Caco-2 (cell line): ENCODE measurements around the gene CAMK4. TPM values are rescaled to one million over a fixed set of nuclear protein-coding genes. Genes with fewer than 3 reads are reported as not detected.

Experiments used
- BruUV-seq: library from RNA; stranded (reverse); fragments of 400-500 nt; replicated peaks from 2 replicates; lab custom pipeline; 2021; lab: Mats Ljungman, UMichigan
- CTCF ChIA-PET: fragments of 300-600 bp; sonication (Branson Sonifier 250); formaldehyde crosslinking; loops from one replicate; lab custom pipeline; 2022; ENCODE audit warnings: antibody characterized with exemption; lab: Charles Lee
- POLR2A ChIA-PET: fragments of 300-600 bp; sonication (Branson Sonifier 250); formaldehyde crosslinking; loops from one replicate; lab custom pipeline; 2022; ENCODE audit warnings: antibody characterized with exemption; lab: Charles Lee
- DNase-seq, 2 experiments: peaks; one replicate each; pipeline versions ENCODE4 v3.0.0 to v3.0.0-alpha.2; 2020 to 2022
- H3K27me3 ChIP-seq: replicated peaks from 2 replicates; pipeline ENCODE4 v1.6.0; 2011; ENCODE audit warnings: low read length; ENCODE audit not compliant: control insufficient read depth, insufficient read depth
- H3K36me3 ChIP-seq: 2 replicates; pipeline ENCODE4 v1.5.1; 2011; ENCODE audit warnings: low read length; ENCODE audit not compliant: control insufficient read depth, insufficient read depth
- H3K4me1 ChIP-seq: fragments of 250-450 bp; sonication (Bioruptor Pico); 2 replicates; pipeline ENCODE4 v1.5.1; 2020; ENCODE audit warnings: mild to moderate bottlenecking
- H3K4me3 ChIP-seq: 2 replicates; pipeline ENCODE4 v1.5.1; 2011; ENCODE audit warnings: low read depth, mild to moderate bottlenecking, control low read depth, low read length
- H3K9me3 ChIP-seq: fragments of 250-450 bp; sonication (Bioruptor Pico); 2 replicates; pipeline ENCODE4 v1.5.1; 2020; ENCODE audit warnings: mild to moderate bottlenecking, moderate library complexity
- H3K27ac Mint-ChIP-seq: one replicate; pipeline ENCODE4 v1.8.0; 2022; ENCODE audit warnings: mixed read lengths; ENCODE audit not compliant: unreplicated experiment
- H3K27me3 Mint-ChIP-seq: one replicate; pipeline ENCODE4 v1.8.0; 2022; ENCODE audit warnings: mixed read lengths; ENCODE audit not compliant: insufficient read depth, unreplicated experiment
- H3K36me3 Mint-ChIP-seq: one replicate; pipeline ENCODE4 v1.8.0; 2022; ENCODE audit warnings: mild to moderate bottlenecking, mixed read lengths; ENCODE audit not compliant: insufficient read depth, unreplicated experiment
- H3K4me1 Mint-ChIP-seq: one replicate; pipeline ENCODE4 v1.8.0; 2022; ENCODE audit warnings: low read depth, mixed read lengths; ENCODE audit not compliant: unreplicated experiment
- H3K4me3 Mint-ChIP-seq: one replicate; pipeline ENCODE4 v1.8.0; 2022; ENCODE audit warnings: mild to moderate bottlenecking, moderate library complexity, mixed read lengths; ENCODE audit not compliant: unreplicated experiment
- H3K9me3 Mint-ChIP-seq: one replicate; pipeline ENCODE4 v1.8.0; 2022; ENCODE audit warnings: mixed read lengths; ENCODE audit not compliant: unreplicated experiment
- CTCF ChIP-seq, 2 experiments: fragments of 200-600 bp in 1 of 2; IDR thresholded peaks; 1 replicate in 1 of 2; 2 replicates in 1 of 2; pipeline versions ENCODE4 v1.5.1 to v1.8.0; 2011 to 2022; ENCODE audit warnings: antibody characterized with exemption in 1 of 2, control low read depth in 1 of 2, inconsistent platforms in 1 of 2, low read depth in 1 of 2, low read length in 1 of 2, mild to moderate bottlenecking in 1 of 2, moderate library complexity in 1 of 2; ENCODE audit not compliant: insufficient read depth in 1 of 2, severe bottlenecking in 1 of 2, unreplicated experiment in 1 of 2
- intact Hi-C: fragments of 100-400 bp; cut with micrococcal nuclease; formaldehyde crosslinking; loops from one replicate; pipeline ENCODE4 v1.10.0; 2022; ENCODE audit not compliant: unreplicated experiment
- total RNA-seq: library from RNA; stranded (reverse); gene quantifications from 2 replicates; pipeline ENCODE4 v1.2.3, GENCODE V29; 2022

Gene CAMK4
- total RNA-seq, 1 experiment from 2014 or later, result not detected

GRCh38 chr5:111463311-111463710 is 239.1 kb downstream of the CAMK4 start:
- no peaks in the 10 kb centered on the region for H3K36me3 Mint-ChIP-seq
- no peaks in the 10 kb centered on the region for H3K9me3 ChIP-seq

GRCh38 chr5:111469293-111469896 is 245.2 kb downstream of the CAMK4 start:
- no TSS peak for BruUV-seq
- Histone ChIP-seq H3K4me3 (no peak overlapping the region), H3K4me1 (no peaks in the 10 kb centered on the region), H3K27me3 (no peaks in the 10 kb centered on the region), H3K9me3 (0 out of 2 replicates have a peak, but pooled peaks cover 2% of the 10 kb centered on the region), H3K36me3 (no peaks in the 10 kb centered on the region)
- no peak for TF ChIP-seq CTCF (IDR thresholded peaks at IDR 0.05; ENCODE audit: insufficient read depth in 1 of 2, low read depth in 1 of 2, low read length in 1 of 2, severe bottlenecking in 1 of 2, unreplicated experiment in 1 of 2)
- no peak overlapping the region for H3K4me3 Mint-ChIP-seq
- POLR2A ChIA-PET, result no interaction called here
- CTCF ChIA-PET, result no interaction called here
- H3K36me3 Mint-ChIP-seq, result no peaks in the 10 kb centered on the region
- H3K4me1 Mint-ChIP-seq, result no peaks in the 10 kb centered on the region
- DNase-seq, result no peak
- intact Hi-C loops, result no loop called here
- no peaks in the 10 kb centered on the region for H3K9me3 Mint-ChIP-seq
- H3K27me3 Mint-ChIP-seq, result peaks cover 9% of the 10 kb centered on the region
- H3K27ac Mint-ChIP-seq, result no peak overlapping the region

More at GRCh38 chr5:111463311-111463710, 239.1 kb downstream of the CAMK4 start:
- no peak for DNase-seq
- Mint-ChIP-seq H3K9me3 (no peaks in the 10 kb centered on the region), H3K4me1 (no peaks in the 10 kb centered on the region), H3K27ac (no peak overlapping the region), H3K27me3 (peaks cover 33% of the 10 kb centered on the region), H3K4me3 (no peak overlapping the region)
- no peaks in the 10 kb centered on the region for H3K27me3 ChIP-seq
- ChIA-PET CTCF (interaction anchor here (1.4 kb wide), 1 partner anchor 305 kb away, joined by 3 read pairs; no protein-coding TSS in a partner anchor), POLR2A (no interaction called here)
- H3K4me1 ChIP-seq, result no peaks in the 10 kb centered on the region
- no peaks in the 10 kb centered on the region for H3K36me3 ChIP-seq
- intact Hi-C loops, result loop anchor here (5.0 kb wide), 1 partner anchor 306 kb away; no protein-coding TSS in a partner anchor
- H3K4me3 ChIP-seq, result no peak overlapping the region
- no peak for TF ChIP-seq CTCF (IDR thresholded peaks at IDR 0.05; ENCODE audit: insufficient read depth in 1 of 2, low read depth in 1 of 2, low read length in 1 of 2, severe bottlenecking in 1 of 2, unreplicated experiment in 1 of 2)
- BruUV-seq, result no TSS peak

DNA sequence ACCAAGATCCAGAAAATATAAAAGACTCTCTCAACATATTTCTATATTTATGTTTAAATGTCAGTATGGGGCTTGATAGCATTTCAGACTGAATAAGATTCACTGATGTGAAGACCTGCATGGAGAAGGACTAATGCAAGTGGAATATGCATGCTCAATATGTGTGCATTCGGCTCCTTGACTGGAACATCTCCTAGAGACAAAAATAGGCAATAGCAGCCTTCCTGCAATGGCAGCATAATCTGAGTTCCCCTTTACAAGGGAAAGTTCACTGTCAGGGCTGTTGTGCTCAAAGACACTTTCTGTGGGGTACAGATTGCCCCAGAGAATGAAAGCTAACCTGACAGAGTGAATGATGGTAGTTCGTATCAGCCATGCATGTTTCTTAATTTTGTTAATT is 245.7 kb downstream of the CAMK4 start:
- DNase-seq, result no peak
- no TSS peak for BruUV-seq
- Histone ChIP-seq H3K9me3 (0 out of 2 replicates have a peak, but pooled peaks cover 2% of the 10 kb centered on the region), H3K4me1 (no peaks in the 10 kb centered on the region), H3K36me3 (no peaks in the 10 kb centered on the region), H3K27me3 (no peaks in the 10 kb centered on the region), H3K4me3 (no peak overlapping the region)
- Mint-ChIP-seq H3K4me1 (no peaks in the 10 kb centered on the region), H3K4me3 (no peak overlapping the region), H3K27ac (no peak overlapping the region), H3K36me3 (no peaks in the 10 kb centered on the region), H3K27me3 (peaks cover 8% of the 10 kb centered on the region), H3K9me3 (no peaks in the 10 kb centered on the region)
- intact Hi-C loops, result no loop called here
- no peak for TF ChIP-seq CTCF (IDR thresholded peaks at IDR 0.05; ENCODE audit: insufficient read depth in 1 of 2, low read depth in 1 of 2, low read length in 1 of 2, severe bottlenecking in 1 of 2, unreplicated experiment in 1 of 2)
- ChIA-PET POLR2A (no interaction called here), CTCF (no interaction called here)
